K562 (cell line): ENCODE results near the gene KRT16. TPM values are rescaled to one million over a fixed set of nuclear protein-coding genes. Genes with fewer than 3 reads are reported as not detected.

ENCODE experiments used
- TEAD2 ChIP-seq: fragments of 450-650 bp; IDR thresholded peaks from 2 replicates; pipeline ENCODE4 v1.6.1; 2016; ENCODE audit warnings: missing genetic modification characterization, control low read depth, missing compliant biosample characterization
- polyA plus RNA-seq, 8 experiments: library from polyadenylated mRNA; depleted of rRNA in 4 of 8; stranded (reverse) in 5 of 8; unstranded in 3 of 8; fragments of >200 nt; fragmentation: Nextera tagmentation in 2 of 8; fragmentation: Illumina TruSeq in 1 of 8; extraction: Ambion mirVana in 2 of 8; extraction: Trizol in 1 of 8; gene quantifications; 2 replicates each; pipeline versions ENCODE4 v1.2.1 to v1.2.3, GENCODE V29; 2011 to 2014; ENCODE audit warnings: inconsistent platforms in 1 of 8, missing spikeins in 1 of 8
- total RNA-seq, 7 experiments: library from RNA; depleted of rRNA in 6 of 7; stranded (reverse); fragments of >200 nt in 6 of 7; fragmentation: Illumina TruSeq in 2 of 7; extraction: Trizol in 2 of 7; gene quantifications; 2 replicates each; pipeline versions ENCODE4 v1.2.1 to v1.2.3, GENCODE V29; 2011 to 2021; ENCODE audit warnings: low replicate concordance in 1 of 7
- TF ChIP-seq, protein P1 (sequence below): IDR thresholded peaks from 2 replicates; pipeline ENCODE4 v1.6.1; 2011; ENCODE audit not compliant: insufficient read length; ENCODE audit errors: extremely low read depth
- TF ChIP-seq, protein P2 (sequence below): sonication (generic); formaldehyde crosslinking; IDR thresholded peaks from 2 replicates; pipeline ENCODE4 v1.8.1; 2023; ENCODE audit warnings: mild to moderate bottlenecking, missing genetic modification reagents

KRT16 gene
- total and polyA plus RNA-seq, 9 of the 15 experiments (the other 6 are each of a cell fraction or from before 2014, with no cell fraction given): 0.04 TPM; not detected in 8

DNA sequence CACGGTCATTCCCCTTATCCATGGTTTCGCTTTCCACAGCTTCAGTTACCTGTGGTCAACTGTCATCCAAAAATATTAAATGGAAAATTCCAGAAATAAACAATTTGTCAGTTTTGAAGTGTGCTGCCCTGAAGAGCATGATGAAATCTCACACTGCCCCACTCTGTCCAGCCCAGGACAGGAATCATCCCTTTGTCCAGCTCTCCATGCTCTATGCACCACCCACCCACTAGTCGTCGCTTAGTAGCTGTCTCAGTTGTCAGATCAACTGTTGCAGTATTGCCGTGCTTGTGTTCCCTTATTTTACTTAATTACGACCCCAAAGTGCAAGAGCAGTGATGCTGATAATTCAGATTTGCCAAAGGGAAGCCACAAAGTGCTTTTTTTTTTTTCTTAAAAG, 51.0 kb downstream of the KRT16 start (continued):
- TF ChIP-seq, protein P1, sequence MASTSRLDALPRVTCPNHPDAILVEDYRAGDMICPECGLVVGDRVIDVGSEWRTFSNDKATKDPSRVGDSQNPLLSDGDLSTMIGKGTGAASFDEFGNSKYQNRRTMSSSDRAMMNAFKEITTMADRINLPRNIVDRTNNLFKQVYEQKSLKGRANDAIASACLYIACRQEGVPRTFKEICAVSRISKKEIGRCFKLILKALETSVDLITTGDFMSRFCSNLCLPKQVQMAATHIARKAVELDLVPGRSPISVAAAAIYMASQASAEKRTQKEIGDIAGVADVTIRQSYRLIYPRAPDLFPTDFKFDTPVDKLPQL: no peak
- no peak for TF ChIP-seq TEAD2 (tag)
- TF ChIP-seq, protein P2, sequence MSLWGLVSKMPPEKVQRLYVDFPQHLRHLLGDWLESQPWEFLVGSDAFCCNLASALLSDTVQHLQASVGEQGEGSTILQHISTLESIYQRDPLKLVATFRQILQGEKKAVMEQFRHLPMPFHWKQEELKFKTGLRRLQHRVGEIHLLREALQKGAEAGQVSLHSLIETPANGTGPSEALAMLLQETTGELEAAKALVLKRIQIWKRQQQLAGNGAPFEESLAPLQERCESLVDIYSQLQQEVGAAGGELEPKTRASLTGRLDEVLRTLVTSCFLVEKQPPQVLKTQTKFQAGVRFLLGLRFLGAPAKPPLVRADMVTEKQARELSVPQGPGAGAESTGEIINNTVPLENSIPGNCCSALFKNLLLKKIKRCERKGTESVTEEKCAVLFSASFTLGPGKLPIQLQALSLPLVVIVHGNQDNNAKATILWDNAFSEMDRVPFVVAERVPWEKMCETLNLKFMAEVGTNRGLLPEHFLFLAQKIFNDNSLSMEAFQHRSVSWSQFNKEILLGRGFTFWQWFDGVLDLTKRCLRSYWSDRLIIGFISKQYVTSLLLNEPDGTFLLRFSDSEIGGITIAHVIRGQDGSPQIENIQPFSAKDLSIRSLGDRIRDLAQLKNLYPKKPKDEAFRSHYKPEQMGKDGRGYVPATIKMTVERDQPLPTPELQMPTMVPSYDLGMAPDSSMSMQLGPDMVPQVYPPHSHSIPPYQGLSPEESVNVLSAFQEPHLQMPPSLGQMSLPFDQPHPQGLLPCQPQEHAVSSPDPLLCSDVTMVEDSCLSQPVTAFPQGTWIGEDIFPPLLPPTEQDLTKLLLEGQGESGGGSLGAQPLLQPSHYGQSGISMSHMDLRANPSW (CRISPR knock-in tag): no peak

Other genes with a start within 250 kb of the KRT16 start
Only the 7 nearest of the 22 such genes appear.
- 0.37 and 2.4 TPM in 2 replicates for gene KRT15, start 93.9 kb downstream of the KRT16 start, total RNA-seq (2014; rRNA removed)
- gene KRT15, start 93.9 kb downstream of the KRT16 start, total RNA-seq (2014; rRNA removed; fragmentation: Illumina TruSeq; extraction: Trizol): 0.44 and 0.89 TPM in 2 replicates
- 0.29 and 0.68 TPM in 2 replicates for gene KRT15, start 93.9 kb downstream of the KRT16 start, total RNA-seq (2015; rRNA removed; fragmentation: Illumina TruSeq; extraction: Trizol)
- gene KRT15, start 93.9 kb downstream of the KRT16 start, total RNA-seq (2021): 0.34 and 0.95 TPM in 2 replicates
- 2.1 and 4.4 TPM in 2 replicates for gene KRT15, start 93.9 kb downstream of the KRT16 start, polyA plus RNA-seq (2011; rRNA removed)
- gene KRT15, start 93.9 kb downstream of the KRT16 start, polyA plus RNA-seq (2014; fragmentation: Illumina TruSeq; extraction: Trizol): 0.49 and 1.1 TPM in 2 replicates
- under 1 TPM; 0.28 to 0.60 TPM for gene KRT15, start 93.9 kb downstream of the KRT16 start, polyA plus RNA-seq (2014; fragmentation: Nextera tagmentation; extraction: Ambion mirVana)
- 0.56 and 2.0 TPM in 2 replicates for gene KRT15, start 93.9 kb downstream of the KRT16 start, polyA plus RNA-seq (2014; rRNA removed)
- 120 and 137 TPM in 2 replicates for gene KRT19, start 84.5 kb downstream of the KRT16 start, total RNA-seq (2014; rRNA removed)
- 25.8 and 41.2 TPM in 2 replicates for gene KRT19, start 84.5 kb downstream of the KRT16 start, total RNA-seq (2014; rRNA removed; fragmentation: Illumina TruSeq; extraction: Trizol)
- gene KRT19, start 84.5 kb downstream of the KRT16 start, total RNA-seq (2015; rRNA removed; fragmentation: Illumina TruSeq; extraction: Trizol): 91.7 and 92.6 TPM in 2 replicates
- gene KRT19, start 84.5 kb downstream of the KRT16 start, total RNA-seq (2021): 151 TPM in 2 replicates
- 96.3 and 121 TPM in 2 replicates for gene KRT19, start 84.5 kb downstream of the KRT16 start, polyA plus RNA-seq (2011; rRNA removed)
- 66.5 and 76.7 TPM in 2 replicates for gene KRT19, start 84.5 kb downstream of the KRT16 start, polyA plus RNA-seq (2014; fragmentation: Illumina TruSeq; extraction: Trizol)
- gene KRT19, start 84.5 kb downstream of the KRT16 start, polyA plus RNA-seq (2014; fragmentation: Nextera tagmentation; extraction: Ambion mirVana): 10 to 100 TPM; 18.5 to 21.5 TPM
- gene KRT19, start 84.5 kb downstream of the KRT16 start, polyA plus RNA-seq (2014; rRNA removed): 80.2 and 104 TPM in 2 replicates
- not detected in 2 replicates for gene KRT9, start 40.7 kb downstream of the KRT16 start, total RNA-seq (2014; rRNA removed)
- gene KRT9, start 40.7 kb downstream of the KRT16 start, total RNA-seq (2014; rRNA removed; fragmentation: Illumina TruSeq; extraction: Trizol): not detected in 2 replicates
- gene KRT9, start 40.7 kb downstream of the KRT16 start, total RNA-seq (2015; rRNA removed; fragmentation: Illumina TruSeq; extraction: Trizol): not detected in 2 replicates
- not detected in 2 replicates for gene KRT9, start 40.7 kb downstream of the KRT16 start, total RNA-seq (2021)
- not detected in 2 replicates for gene KRT9, start 40.7 kb downstream of the KRT16 start, polyA plus RNA-seq (2011; rRNA removed)
- gene KRT9, start 40.7 kb downstream of the KRT16 start, polyA plus RNA-seq (2014; fragmentation: Illumina TruSeq; extraction: Trizol): not detected in 2 replicates
- under 1 TPM in 1 of 2 experiments, not detected in 1; 0.03 TPM for gene KRT9, start 40.7 kb downstream of the KRT16 start, polyA plus RNA-seq (2014; fragmentation: Nextera tagmentation; extraction: Ambion mirVana)
- gene KRT9, start 40.7 kb downstream of the KRT16 start, polyA plus RNA-seq (2014; rRNA removed): not detected in 2 replicates
- gene KRT14, start 25.9 kb downstream of the KRT16 start, total RNA-seq (2014; rRNA removed): not detected in 2 replicates
- gene KRT14, start 25.9 kb downstream of the KRT16 start, total RNA-seq (2014; rRNA removed; fragmentation: Illumina TruSeq; extraction: Trizol): not detected in 2 replicates
- not detected in 2 replicates for gene KRT14, start 25.9 kb downstream of the KRT16 start, total RNA-seq (2015; rRNA removed; fragmentation: Illumina TruSeq; extraction: Trizol)
- gene KRT14, start 25.9 kb downstream of the KRT16 start, total RNA-seq (2021): not detected in 2 replicates
- gene KRT14, start 25.9 kb downstream of the KRT16 start, polyA plus RNA-seq (2011; rRNA removed): 0.08 and 0.22 TPM in 2 replicates
- not detected in 2 replicates for gene KRT14, start 25.9 kb downstream of the KRT16 start, polyA plus RNA-seq (2014; fragmentation: Illumina TruSeq; extraction: Trizol)
- not detected for gene KRT14, start 25.9 kb downstream of the KRT16 start, polyA plus RNA-seq (2014; fragmentation: Nextera tagmentation; extraction: Ambion mirVana)
- gene KRT14, start 25.9 kb downstream of the KRT16 start, polyA plus RNA-seq (2014; rRNA removed): not detected in 2 replicates
- gene KRT17, start 11.8 kb upstream of the KRT16 start, total RNA-seq (2014; rRNA removed): 0.23 TPM in 1 of 2 replicates, not detected in the other
- gene KRT17, start 11.8 kb upstream of the KRT16 start, total RNA-seq (2014; rRNA removed; fragmentation: Illumina TruSeq; extraction: Trizol): not detected in 2 replicates
- gene KRT17, start 11.8 kb upstream of the KRT16 start, total RNA-seq (2015; rRNA removed; fragmentation: Illumina TruSeq; extraction: Trizol): not detected in 2 replicates
- gene KRT17, start 11.8 kb upstream of the KRT16 start, total RNA-seq (2021): not detected in 2 replicates
- 0.16 and 0.25 TPM in 2 replicates for gene KRT17, start 11.8 kb upstream of the KRT16 start, polyA plus RNA-seq (2011; rRNA removed)
- not detected in 2 replicates for gene KRT17, start 11.8 kb upstream of the KRT16 start, polyA plus RNA-seq (2014; fragmentation: Illumina TruSeq; extraction: Trizol)
- not detected for gene KRT17, start 11.8 kb upstream of the KRT16 start, polyA plus RNA-seq (2014; fragmentation: Nextera tagmentation; extraction: Ambion mirVana)
- gene KRT17, start 11.8 kb upstream of the KRT16 start, polyA plus RNA-seq (2014; rRNA removed): not detected in 2 replicates
- 81.3 and 85.7 TPM in 2 replicates for gene EIF1, start 76.1 kb upstream of the KRT16 start, total RNA-seq (2014; rRNA removed)
- gene EIF1, start 76.1 kb upstream of the KRT16 start, total RNA-seq (2014; rRNA removed; fragmentation: Illumina TruSeq; extraction: Trizol): 95.4 and 115 TPM in 2 replicates
- 67.0 and 77.8 TPM in 2 replicates for gene EIF1, start 76.1 kb upstream of the KRT16 start, total RNA-seq (2015; rRNA removed; fragmentation: Illumina TruSeq; extraction: Trizol)
- gene EIF1, start 76.1 kb upstream of the KRT16 start, total RNA-seq (2021): 880 and 965 TPM in 2 replicates
- gene EIF1, start 76.1 kb upstream of the KRT16 start, polyA plus RNA-seq (2011; rRNA removed): 255 and 320 TPM in 2 replicates
- gene EIF1, start 76.1 kb upstream of the KRT16 start, polyA plus RNA-seq (2014; fragmentation: Illumina TruSeq; extraction: Trizol): 612 and 683 TPM in 2 replicates
- 1,000 to 10,000 TPM; 1,018 to 1,204 TPM for gene EIF1, start 76.1 kb upstream of the KRT16 start, polyA plus RNA-seq (2014; fragmentation: Nextera tagmentation; extraction: Ambion mirVana)
- 236 and 297 TPM in 2 replicates for gene EIF1, start 76.1 kb upstream of the KRT16 start, polyA plus RNA-seq (2014; rRNA removed)
- gene GAST, start 99.6 kb upstream of the KRT16 start, total RNA-seq (2014; rRNA removed): not detected in 2 replicates
- gene GAST, start 99.6 kb upstream of the KRT16 start, total RNA-seq (2014; rRNA removed; fragmentation: Illumina TruSeq; extraction: Trizol): not detected in 2 replicates
- not detected in 2 replicates for gene GAST, start 99.6 kb upstream of the KRT16 start, total RNA-seq (2015; rRNA removed; fragmentation: Illumina TruSeq; extraction: Trizol)
- not detected in 2 replicates for gene GAST, start 99.6 kb upstream of the KRT16 start, total RNA-seq (2021)
- not detected in 2 replicates for gene GAST, start 99.6 kb upstream of the KRT16 start, polyA plus RNA-seq (2011; rRNA removed)
- not detected in 2 replicates for gene GAST, start 99.6 kb upstream of the KRT16 start, polyA plus RNA-seq (2014; fragmentation: Illumina TruSeq; extraction: Trizol)
- gene GAST, start 99.6 kb upstream of the KRT16 start, polyA plus RNA-seq (2014; fragmentation: Nextera tagmentation; extraction: Ambion mirVana): not detected
- not detected in 2 replicates for gene GAST, start 99.6 kb upstream of the KRT16 start, polyA plus RNA-seq (2014; rRNA removed)